Measurements from ENCODE around the gene TNFRSF9. TPM values are rescaled to one million over a fixed set of nuclear protein-coding genes. Genes with fewer than 3 reads are reported as not detected.
A peak's percentile ranks its signal among the peaks of the same experiment; 100 is the strongest.

The TNFRSF9 gene
- total RNA-seq, 1 donor, result under 0.01 TPM

DNA sequence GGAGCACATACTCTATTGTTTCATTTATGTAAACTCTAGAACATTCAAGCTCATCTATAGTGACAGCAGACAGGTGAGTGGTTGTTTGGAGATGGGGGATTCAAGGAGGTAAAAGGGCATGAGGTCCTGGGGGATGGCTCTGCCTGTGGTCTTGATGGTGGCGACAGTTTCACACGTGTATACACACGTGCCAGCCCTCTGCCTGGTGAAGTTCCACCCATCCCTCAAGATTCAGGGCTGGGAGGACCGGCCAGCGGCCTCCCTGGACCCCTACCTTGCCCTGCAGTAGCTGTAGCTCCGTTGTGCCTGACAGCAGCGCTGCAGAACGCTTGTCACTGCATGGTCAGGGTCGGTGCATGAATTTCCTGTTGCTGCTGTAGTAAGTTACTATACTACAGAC lies 48.8 kb downstream of the TNFRSF9 start:
- TF ChIP-seq, protein P1, sequence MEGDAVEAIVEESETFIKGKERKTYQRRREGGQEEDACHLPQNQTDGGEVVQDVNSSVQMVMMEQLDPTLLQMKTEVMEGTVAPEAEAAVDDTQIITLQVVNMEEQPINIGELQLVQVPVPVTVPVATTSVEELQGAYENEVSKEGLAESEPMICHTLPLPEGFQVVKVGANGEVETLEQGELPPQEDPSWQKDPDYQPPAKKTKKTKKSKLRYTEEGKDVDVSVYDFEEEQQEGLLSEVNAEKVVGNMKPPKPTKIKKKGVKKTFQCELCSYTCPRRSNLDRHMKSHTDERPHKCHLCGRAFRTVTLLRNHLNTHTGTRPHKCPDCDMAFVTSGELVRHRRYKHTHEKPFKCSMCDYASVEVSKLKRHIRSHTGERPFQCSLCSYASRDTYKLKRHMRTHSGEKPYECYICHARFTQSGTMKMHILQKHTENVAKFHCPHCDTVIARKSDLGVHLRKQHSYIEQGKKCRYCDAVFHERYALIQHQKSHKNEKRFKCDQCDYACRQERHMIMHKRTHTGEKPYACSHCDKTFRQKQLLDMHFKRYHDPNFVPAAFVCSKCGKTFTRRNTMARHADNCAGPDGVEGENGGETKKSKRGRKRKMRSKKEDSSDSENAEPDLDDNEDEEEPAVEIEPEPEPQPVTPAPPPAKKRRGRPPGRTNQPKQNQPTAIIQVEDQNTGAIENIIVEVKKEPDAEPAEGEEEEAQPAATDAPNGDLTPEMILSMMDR (IDR thresholded peaks at IDR 0.05; ENCODE audit: insufficient read depth, low read length), result no peak
- H3K4me3 ChIP-seq (ENCODE audit: low read depth, low read length), result no peak overlapping the region
- DNase-seq (ENCODE audit: low read depth), result no peak

DNA sequence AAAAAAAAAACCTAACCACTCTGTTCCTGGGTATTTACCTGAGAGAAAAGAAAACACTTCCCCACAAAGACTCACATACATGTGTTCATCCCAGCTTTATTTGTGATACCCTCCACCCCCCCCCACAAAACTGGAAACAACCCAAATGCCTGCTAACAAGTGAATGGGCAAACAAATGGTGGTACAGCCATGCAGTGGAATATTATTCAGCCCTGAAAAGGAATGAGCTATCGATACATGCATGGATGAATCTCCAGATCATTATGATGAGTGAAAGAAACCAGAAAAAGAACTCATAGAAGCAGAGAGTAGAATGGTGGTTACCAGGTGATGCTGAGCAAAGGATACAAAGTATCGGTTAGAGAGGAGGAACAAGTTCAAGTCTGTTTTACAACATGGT lies 49.8 kb downstream of the TNFRSF9 start:
- no peak for DNase-seq (ENCODE audit: low read depth)
- no peak overlapping the region for H3K4me3 ChIP-seq (ENCODE audit: low read depth, low read length)
- TF ChIP-seq, protein P1 (IDR thresholded peaks at IDR 0.05; ENCODE audit: insufficient read depth, low read length), result no peak

DNA sequence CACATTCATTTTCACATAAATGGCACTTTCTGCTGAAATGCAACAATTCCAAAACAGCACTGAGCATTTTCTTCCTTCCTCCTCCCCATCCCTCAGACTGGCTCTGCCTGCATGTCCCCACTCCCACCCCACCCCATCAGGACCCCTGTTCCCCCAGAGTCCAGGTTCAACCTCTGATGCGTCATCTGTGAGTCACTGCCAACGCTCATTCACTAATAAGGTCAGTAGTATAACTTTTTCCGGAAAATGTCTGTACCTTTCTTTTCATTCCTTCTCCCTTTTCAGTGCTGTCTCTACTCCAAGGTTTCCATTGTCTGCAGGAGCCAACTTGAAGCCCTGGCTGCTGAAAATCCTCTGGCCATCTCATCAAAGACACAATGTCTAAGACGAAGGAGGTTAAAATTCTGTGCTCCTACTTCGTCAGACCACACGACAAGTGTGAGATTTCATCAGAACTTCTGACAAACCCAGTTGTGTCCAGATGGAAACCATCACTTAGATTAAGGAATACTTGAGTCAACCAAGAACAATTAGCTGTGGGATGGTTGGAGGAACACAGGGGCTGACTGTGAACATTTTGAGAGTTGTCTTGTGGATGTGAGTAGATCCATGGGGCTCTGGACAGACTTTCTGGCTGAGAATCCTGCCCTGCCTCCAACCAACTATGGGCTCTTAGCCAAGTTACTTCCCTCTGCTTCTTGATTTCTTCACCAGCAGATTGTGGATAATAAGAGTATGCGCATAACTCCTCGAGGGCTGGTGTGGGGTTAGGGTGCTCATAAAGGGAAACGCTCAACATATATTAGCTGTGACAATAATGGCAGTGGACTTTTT lies 52.2 kb downstream of the TNFRSF9 start:
- TF ChIP-seq, protein P1 (IDR thresholded peaks at IDR 0.05; ENCODE audit: insufficient read depth, low read length), result no peak
- peak; percentile 83 for DNase-seq (ENCODE audit: low read depth)
- no peak overlapping the region for H3K4me3 ChIP-seq (ENCODE audit: low read depth, low read length)

DNA sequence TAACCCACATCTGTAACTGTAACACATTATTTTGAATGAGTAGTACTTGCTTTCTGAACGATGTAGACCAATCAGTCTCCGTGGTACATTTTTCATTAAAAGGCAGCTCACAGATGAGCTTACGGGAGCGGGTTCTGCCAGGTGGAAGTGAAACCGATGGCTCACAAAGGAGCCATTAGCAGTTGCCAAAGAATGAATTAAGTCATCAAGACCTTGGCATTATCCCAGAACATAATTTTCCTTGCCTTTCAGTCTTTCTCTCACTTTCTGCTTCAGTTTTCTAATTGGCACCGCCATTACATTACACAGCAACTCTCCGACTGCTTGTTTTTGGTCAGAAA lies 54.3 kb downstream of the TNFRSF9 start:
- peak; percentile 35 for DNase-seq (ENCODE audit: low read depth)
- no peak overlapping the region for H3K4me3 ChIP-seq (ENCODE audit: low read depth, low read length)

DNA sequence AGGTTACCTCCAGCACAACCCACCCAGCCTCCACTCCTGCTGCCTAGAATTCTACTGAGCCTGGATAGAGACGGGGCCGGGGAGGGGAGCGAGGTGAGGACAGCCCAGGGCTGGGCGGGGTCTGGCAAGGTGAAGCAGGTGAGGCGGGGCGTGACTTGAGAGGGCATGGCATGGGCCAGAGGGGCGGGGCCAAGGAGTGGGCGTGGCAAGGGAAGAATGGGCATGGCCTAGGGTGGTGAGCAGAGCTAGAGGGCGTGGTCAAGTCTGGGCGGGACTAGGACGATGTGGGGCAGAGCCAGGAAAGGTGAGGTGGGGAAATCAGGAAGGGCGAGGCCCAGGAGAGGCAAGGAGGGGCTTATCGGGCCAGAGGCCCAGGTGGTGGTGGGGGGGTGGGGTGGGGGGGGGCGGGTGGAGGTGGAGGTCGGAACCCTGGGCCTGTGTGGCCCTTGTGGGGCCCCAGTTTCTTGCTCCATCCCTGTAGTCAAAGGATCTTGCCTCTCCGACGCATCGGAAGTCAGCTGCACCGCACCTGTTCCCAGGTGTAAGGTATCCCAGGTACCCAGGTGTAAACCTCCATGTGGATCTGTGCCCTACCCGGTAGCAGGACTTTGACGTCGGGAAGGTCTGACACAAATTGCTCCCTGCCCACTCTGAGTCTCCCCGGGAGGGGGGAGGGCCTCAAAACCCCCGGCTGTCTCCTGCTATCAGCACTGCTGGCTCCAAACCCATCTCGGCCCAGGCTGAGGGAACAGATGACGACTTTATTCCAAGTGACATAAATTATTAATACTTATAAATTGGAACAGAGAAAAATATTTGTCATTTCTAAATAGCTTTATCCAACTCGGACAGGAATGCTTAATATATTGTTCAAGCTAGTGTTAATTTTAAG lies 54.9 kb downstream of the TNFRSF9 start:
- DNase-seq (ENCODE audit: low read depth), result no peak
- no peak overlapping the region for H3K4me3 ChIP-seq (ENCODE audit: low read depth, low read length)
- TF ChIP-seq, protein P1 (IDR thresholded peaks at IDR 0.05; ENCODE audit: insufficient read depth, low read length), result no peak

More for the DNA sequence above, 54.3 kb downstream of the TNFRSF9 start:
- TF ChIP-seq, protein P1 (IDR thresholded peaks at IDR 0.05; ENCODE audit: insufficient read depth, low read length), result no peak

DNA sequence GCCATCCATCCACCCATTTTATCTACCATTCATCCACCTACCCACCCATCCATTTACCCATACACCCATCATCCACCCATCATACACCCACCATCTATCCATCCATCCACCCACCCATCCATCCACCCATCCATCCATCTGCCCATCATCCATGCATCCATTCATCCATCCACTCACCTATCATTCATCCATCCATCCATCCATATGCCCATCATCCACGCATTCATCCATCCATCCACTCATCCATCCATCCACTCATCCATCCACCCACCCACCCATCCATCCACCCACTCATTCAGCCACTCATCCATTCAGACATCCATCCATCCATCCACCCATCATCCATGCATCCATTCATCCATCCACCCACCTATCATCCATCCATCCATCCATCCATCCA lies 55.9 kb downstream of the TNFRSF9 start:
- no peak overlapping the region for H3K4me3 ChIP-seq (ENCODE audit: low read depth, low read length)
- no peak for DNase-seq (ENCODE audit: low read depth)
- TF ChIP-seq, protein P1 (IDR thresholded peaks at IDR 0.05; ENCODE audit: insufficient read depth, low read length), result no peak
